Effector memory CD4-positive, alpha-beta T cell (primary cell): ENCODE data around the gene LIPM.

Experiments
- DNase-seq, 3 donors: peaks; one replicate each; pipeline ENCODE4 v3.0.0-alpha.2; 2020
- H3K27ac ChIP-seq: 2 replicates; pipeline ENCODE4 v1.7.0; 2013; ENCODE audit warnings: mild to moderate bottlenecking, low read length, moderate library complexity; ENCODE audit not compliant: insufficient read depth, poor library complexity, severe bottlenecking
- H3K27me3 ChIP-seq: replicated peaks from 2 replicates; pipeline ENCODE4 v1.7.0; 2013; ENCODE audit warnings: mild to moderate bottlenecking, low read length; ENCODE audit not compliant: insufficient read depth, control insufficient read depth, poor library complexity, severe bottlenecking
- H3K36me3 ChIP-seq: 2 replicates; pipeline ENCODE4 v1.7.0; 2013; ENCODE audit warnings: mild to moderate bottlenecking, low read length, moderate library complexity; ENCODE audit not compliant: control insufficient read depth, insufficient read depth
- H3K4me1 ChIP-seq: 2 replicates; pipeline ENCODE4 v1.7.0; 2013; ENCODE audit warnings: low read length, mild to moderate bottlenecking; ENCODE audit not compliant: control insufficient read depth, insufficient read depth, poor library complexity, severe bottlenecking
- H3K4me3 ChIP-seq: 2 replicates; pipeline ENCODE4 v1.7.0; 2013; ENCODE audit warnings: low read length, low read depth, mild to moderate bottlenecking; ENCODE audit not compliant: insufficient read depth, poor library complexity, severe bottlenecking
- H3K9me3 ChIP-seq: 2 replicates; pipeline ENCODE4 v1.7.0; 2013; ENCODE audit warnings: mild to moderate bottlenecking, low read length, moderate library complexity; ENCODE audit not compliant: control insufficient read depth
- total RNA-seq, 3 donors: gene quantifications; one replicate each; lab custom pipeline; 2026; lab: John Stamatoyannopoulos, UW

The LIPM gene
- total RNA-seq = 0 reads per million in 3 donors

GRCh38 chr10:88802523-88803285 is at the start of gene LIPM:
TSS of gene LIPM (plus strand) at chr10:88802730. CDS start at chr10:88802897, 167 bp downstream.
- H3K27ac ChIP-seq = no peak within 1 kb of the TSS
- no peaks in the 10 kb centered on the region for H3K36me3 ChIP-seq
- H3K27me3 ChIP-seq = no peaks in the 10 kb centered on the region
- no peaks in the 10 kb centered on the region for H3K4me1 ChIP-seq
- DNase-seq = no peak
- H3K9me3 ChIP-seq = no peaks in the 10 kb centered on the region
- no peak within 1 kb of the TSS for H3K4me3 ChIP-seq

- no peak overlapping the region for H3K4me3 ChIP-seq
- no peaks in the 10 kb centered on the region for H3K27me3 ChIP-seq
- H3K27ac ChIP-seq = no peak overlapping the region
- H3K9me3 ChIP-seq = no peaks in the 10 kb centered on the region
- no peaks in the 10 kb centered on the region for H3K36me3 ChIP-seq
- no peak for DNase-seq
- H3K4me1 ChIP-seq = no peaks in the 10 kb centered on the region
These were observed 48.2 kb upstream of the LIPM start for GRCh38 chr10:88754287-88754686.

- Histone ChIP-seq H3K4me1 (no peaks in the 10 kb centered on the region), H3K36me3 (no peaks in the 10 kb centered on the region), H3K27ac (no peak overlapping the region), H3K27me3 (no peaks in the 10 kb centered on the region), H3K4me3 (no peak overlapping the region), H3K9me3 (no peaks in the 10 kb centered on the region)
- DNase-seq = no peak
These were observed 46.8 kb upstream of the LIPM start for GRCh38 chr10:88755753-88756152.

- Histone ChIP-seq H3K36me3 (no peaks in the 10 kb centered on the region), H3K27ac (no peak overlapping the region), H3K4me3 (no peak overlapping the region), H3K4me1 (no peaks in the 10 kb centered on the region), H3K9me3 (no peaks in the 10 kb centered on the region), H3K27me3 (no peaks in the 10 kb centered on the region)
- no peak for DNase-seq
These were observed 45.9 kb upstream of the LIPM start for GRCh38 chr10:88756660-88757059.

GRCh38 chr10:88759366-88760101 is 43.0 kb upstream of the LIPM start, which contains the start of gene LIPN:
TSS of gene LIPN (plus strand) at chr10:88760020. CDS start at chr10:88761406, 1,386 bp downstream.
- H3K27me3 ChIP-seq = no peaks in the 10 kb centered on the region
- no peaks in the 10 kb centered on the region for H3K36me3 ChIP-seq
- no peak for DNase-seq
- H3K9me3 ChIP-seq = no peaks in the 10 kb centered on the region
- no peak within 1 kb of the TSS for H3K4me3 ChIP-seq
- no peak within 1 kb of the TSS for H3K27ac ChIP-seq
- H3K4me1 ChIP-seq = no peaks in the 10 kb centered on the region

GRCh38 chr10:88762906-88763305 is 39.6 kb upstream of the LIPM start:
- Histone ChIP-seq H3K27ac (no peak overlapping the region), H3K9me3 (no peaks in the 10 kb centered on the region), H3K27me3 (no peaks in the 10 kb centered on the region), H3K4me3 (no peak overlapping the region), H3K36me3 (no peaks in the 10 kb centered on the region), H3K4me1 (no peaks in the 10 kb centered on the region)
- no peak for DNase-seq

- Histone ChIP-seq H3K27ac (no peak overlapping the region), H3K4me1 (no peaks in the 10 kb centered on the region), H3K36me3 (no peaks in the 10 kb centered on the region), H3K4me3 (no peak overlapping the region), H3K27me3 (no peaks in the 10 kb centered on the region), H3K9me3 (no peaks in the 10 kb centered on the region)
- no peak for DNase-seq
These were observed 39.1 kb upstream of the LIPM start for GRCh38 chr10:88763441-88763840.

- no peak overlapping the region for H3K4me3 ChIP-seq
- H3K4me1 ChIP-seq = no peaks in the 10 kb centered on the region
- H3K36me3 ChIP-seq = no peaks in the 10 kb centered on the region
- H3K27ac ChIP-seq = no peak overlapping the region
- no peaks in the 10 kb centered on the region for H3K9me3 ChIP-seq
- no peaks in the 10 kb centered on the region for H3K27me3 ChIP-seq
- DNase-seq = no peak
These were observed 38.4 kb upstream of the LIPM start for GRCh38 chr10:88764110-88764509.

GRCh38 chr10:88765816-88766215 is 36.7 kb upstream of the LIPM start:
- no peaks in the 10 kb centered on the region for H3K9me3 ChIP-seq
- H3K27me3 ChIP-seq = no peaks in the 10 kb centered on the region
- no peak overlapping the region for H3K4me3 ChIP-seq
- H3K27ac ChIP-seq = no peak overlapping the region
- H3K4me1 ChIP-seq = no peaks in the 10 kb centered on the region
- no peak for DNase-seq
- H3K36me3 ChIP-seq = no peaks in the 10 kb centered on the region

- Histone ChIP-seq H3K9me3 (no peaks in the 10 kb centered on the region), H3K36me3 (no peaks in the 10 kb centered on the region), H3K27ac (no peak overlapping the region), H3K4me1 (no peaks in the 10 kb centered on the region), H3K4me3 (no peak overlapping the region), H3K27me3 (no peaks in the 10 kb centered on the region)
- no peak for DNase-seq
These were observed 33.1 kb upstream of the LIPM start for GRCh38 chr10:88769384-88769783.
